ENCODE results near the gene DBH.

DNA sequence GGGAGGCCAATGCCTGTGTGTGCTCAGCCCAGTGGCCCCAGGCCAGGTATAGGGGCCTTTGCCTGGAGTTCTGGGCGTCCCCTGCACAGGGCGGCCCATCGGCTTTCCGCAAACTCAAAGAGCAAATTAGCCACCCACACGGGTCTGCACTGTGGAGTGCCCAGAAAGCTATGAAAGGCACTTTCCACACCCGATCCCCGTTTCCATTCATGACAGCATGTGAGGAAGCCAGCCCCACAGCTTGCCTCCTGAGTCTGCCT, 5.2 kb downstream of the DBH start:
- TF ChIP-seq EZH2phosphoT487 (IDR thresholded peaks at IDR 0.05; ENCODE audit: borderline replicate concordance, low read length), result no peak
- TF ChIP-seq CTCF (IDR thresholded peaks at IDR 0.05; ENCODE audit: low read depth, low read length, poor library complexity, severe bottlenecking), result no peak
